NCI-H1105 (cell line): Measurements from ENCODE around the gene ANKIB1.
"Not testable (repeated sequence)": the region's sequence is repeated elsewhere in the genome, so short reads cannot be mapped to it uniquely, and the experiment has no call there.

Experiments used
- DNase-seq: peaks from one replicate; lab custom pipeline; 2025; lab: John Stamatoyannopoulos, UW

The ANKIB1 gene

GRCh38 chr7:92410162-92410561, 164.4 kb downstream of the ANKIB1 start:
- DNase-seq: not testable (repeated sequence)

- no peak for DNase-seq
Observed at GRCh38 chr7:92412745-92413144, 167.0 kb downstream of the ANKIB1 start.

- no peak for DNase-seq
Observed at GRCh38 chr7:92413550-92413949, 167.8 kb downstream of the ANKIB1 start.

DNA sequence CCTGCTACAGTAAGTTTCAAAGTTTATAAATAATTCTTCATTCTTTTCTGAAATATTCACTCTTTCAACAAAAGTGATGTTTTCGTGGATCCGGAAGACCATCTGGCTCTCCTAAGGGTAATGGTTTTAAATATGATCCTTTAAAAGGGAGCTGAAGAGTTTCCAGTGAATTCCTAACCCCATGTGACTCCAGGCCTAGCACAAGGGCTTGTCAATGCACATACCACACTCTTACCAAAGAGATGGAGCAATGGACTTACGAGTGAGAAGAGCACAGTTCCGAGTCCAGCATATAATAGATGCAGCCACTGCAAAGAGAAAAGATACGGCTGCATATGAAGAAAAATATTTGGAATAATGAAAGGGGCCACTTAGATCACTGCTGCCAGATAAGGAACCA, 169.5 kb downstream of the ANKIB1 start:
- DNase-seq: no peak

- no peak for DNase-seq
Observed at GRCh38 chr7:92417913-92418312, 172.1 kb downstream of the ANKIB1 start.

DNA sequence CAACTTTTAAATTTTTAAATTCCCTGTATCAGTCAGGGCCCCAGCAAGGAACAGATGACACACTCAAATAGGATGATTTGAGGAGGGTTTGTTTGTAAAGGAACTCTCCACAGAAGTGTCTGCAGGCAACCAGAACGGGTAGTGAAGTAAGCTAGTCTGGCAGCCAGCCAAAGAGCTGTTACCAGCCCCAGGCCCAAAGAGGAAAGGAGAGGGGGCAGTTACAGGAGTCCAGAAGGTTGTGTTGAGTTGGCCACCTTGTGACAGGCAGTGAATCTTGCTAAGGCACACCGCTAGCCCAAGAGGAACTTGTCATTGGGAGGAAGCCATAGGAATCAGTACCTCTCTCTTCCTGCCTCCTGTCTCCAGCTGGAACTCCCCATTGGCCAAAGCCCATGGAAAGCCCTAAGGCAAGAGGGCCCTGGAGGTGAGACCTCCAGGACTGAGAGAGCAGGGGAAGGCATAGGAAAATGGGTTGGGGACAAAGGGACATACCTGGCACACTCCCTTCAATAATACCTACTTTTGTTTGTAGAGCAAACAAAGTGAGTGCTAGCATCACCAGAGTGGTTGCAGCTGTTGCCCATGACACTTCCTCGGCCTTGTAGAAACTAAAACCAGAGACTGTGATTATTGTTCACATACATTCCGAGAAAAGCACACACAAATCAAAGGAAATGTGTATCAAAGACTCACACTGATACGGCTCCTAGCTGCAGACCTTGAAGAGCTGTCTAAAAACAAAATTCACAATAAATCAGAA, 176.1 kb downstream of the ANKIB1 start:
- DNase-seq: peak; percentile 30

DNA sequence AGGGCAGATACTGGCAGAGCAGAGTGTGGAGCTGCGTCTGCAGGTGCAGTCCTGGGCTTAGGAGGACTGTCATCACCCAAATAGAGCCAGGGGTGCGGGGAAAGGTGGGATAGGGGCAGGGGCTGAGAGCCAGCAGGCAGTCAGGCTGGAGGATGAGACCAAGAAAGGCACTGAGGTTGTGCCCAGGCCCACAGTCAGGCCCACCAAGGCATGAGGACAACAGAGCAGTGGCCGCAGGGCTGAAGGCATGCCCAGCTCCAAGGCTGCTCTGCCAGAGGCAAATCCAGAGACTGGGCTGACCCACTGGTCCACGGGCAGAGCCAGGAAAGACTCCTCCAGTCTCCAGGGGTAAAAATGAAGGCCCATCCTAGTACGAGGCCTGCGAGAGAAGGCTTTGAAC, 177.2 kb downstream of the ANKIB1 start:
- no peak for DNase-seq

- DNase-seq: no peak
Observed at GRCh38 chr7:92423710-92424131, 177.9 kb downstream of the ANKIB1 start.

- DNase-seq: no peak
Observed at GRCh38 chr7:92425311-92425947, 179.7 kb downstream of the ANKIB1 start.

GRCh38 chr7:92427193-92427592, 181.4 kb downstream of the ANKIB1 start:
- DNase-seq: no peak

GRCh38 chr7:92432299-92432946, 186.6 kb downstream of the ANKIB1 start:
- no peak for DNase-seq

- DNase-seq: no peak
Observed at GRCh38 chr7:92433019-92433418, 187.2 kb downstream of the ANKIB1 start.

DNA sequence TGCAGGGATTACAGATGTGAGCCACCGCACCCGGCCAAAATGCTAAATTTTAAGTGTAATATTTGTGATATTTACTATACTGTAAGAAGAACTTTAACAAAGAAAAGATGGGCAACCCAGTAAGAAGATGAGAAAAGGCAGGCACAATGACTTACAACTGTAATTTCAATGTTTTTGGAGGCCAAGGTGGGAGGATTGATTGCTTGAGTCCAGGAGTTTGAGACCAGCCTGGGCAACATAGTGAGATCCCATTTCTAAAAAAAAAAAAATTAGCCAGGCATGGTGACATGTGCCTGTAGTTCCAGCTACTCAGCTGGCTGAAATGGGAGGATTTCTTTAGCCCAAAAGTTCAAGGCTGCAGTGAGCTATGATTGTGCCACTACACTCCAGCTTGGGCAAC, 189.8 kb downstream of the ANKIB1 start:
- DNase-seq: no peak

DNA sequence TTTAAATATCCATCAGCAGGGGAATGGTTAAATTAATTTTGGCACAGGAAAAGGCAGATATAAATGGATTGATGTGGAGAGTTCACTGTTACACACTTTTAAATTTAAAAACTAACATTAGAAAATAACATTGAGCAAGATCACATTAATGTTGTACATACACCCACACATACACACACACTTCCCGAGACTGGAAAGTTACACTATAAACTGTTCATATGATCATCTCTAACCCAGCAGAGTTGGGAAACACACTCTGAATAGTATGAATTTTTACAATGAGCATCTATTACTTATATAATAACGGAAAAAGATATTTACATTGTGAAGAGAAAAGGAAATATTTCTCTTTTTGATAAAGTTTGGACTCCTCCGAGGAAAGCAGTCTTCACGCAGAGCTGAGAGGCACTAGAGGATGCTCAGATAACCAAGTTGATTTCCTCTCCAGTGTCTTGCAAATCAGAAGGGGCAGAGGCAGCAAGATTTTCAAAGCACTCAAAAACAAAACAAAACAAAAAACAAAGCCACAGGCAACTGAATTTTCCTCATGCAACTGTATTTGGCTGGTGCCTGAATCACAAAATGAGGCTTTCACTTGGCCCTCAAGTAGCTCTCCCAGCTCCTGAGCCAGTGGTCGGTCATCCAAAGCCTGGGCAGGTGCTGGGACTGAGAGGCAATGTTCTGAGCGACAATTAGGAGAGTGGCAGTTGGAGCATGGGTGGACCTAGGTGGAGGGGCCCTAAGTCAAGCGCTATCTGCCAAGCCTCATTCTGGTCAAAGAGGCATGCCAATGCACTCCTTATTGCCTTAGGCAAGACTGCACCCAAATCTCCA, 191.1 kb downstream of the ANKIB1 start:
- DNase-seq: no peak

- no peak for DNase-seq
Observed at GRCh38 chr7:92437956-92438491, 192.2 kb downstream of the ANKIB1 start.

- DNase-seq: not testable (repeated sequence)
Observed at GRCh38 chr7:92442720-92443119, 196.9 kb downstream of the ANKIB1 start.

DNA sequence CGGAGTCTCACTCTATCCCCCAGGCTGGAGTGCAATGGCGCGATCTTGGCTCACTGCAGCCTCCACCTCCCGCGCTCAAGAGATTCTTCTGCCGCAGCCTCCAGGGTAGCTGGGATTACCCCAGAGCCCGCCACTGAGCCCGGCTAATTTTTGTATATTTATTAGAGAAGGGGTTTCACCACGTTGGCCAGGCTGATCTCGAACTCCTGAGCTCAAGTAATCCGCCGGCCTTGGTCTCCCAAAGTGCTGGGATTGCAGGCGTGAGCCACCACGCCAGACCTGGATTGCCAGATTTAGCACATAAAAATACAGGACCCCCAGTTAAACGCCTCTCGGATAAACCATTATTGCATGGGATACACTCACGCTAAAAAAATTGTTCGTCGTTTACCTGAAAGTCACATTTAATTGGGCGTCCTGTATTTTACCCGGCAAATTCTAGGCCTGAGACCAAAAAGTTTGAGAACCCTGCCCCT, 201.1 kb downstream of the ANKIB1 start:
- no peak for DNase-seq

DNA sequence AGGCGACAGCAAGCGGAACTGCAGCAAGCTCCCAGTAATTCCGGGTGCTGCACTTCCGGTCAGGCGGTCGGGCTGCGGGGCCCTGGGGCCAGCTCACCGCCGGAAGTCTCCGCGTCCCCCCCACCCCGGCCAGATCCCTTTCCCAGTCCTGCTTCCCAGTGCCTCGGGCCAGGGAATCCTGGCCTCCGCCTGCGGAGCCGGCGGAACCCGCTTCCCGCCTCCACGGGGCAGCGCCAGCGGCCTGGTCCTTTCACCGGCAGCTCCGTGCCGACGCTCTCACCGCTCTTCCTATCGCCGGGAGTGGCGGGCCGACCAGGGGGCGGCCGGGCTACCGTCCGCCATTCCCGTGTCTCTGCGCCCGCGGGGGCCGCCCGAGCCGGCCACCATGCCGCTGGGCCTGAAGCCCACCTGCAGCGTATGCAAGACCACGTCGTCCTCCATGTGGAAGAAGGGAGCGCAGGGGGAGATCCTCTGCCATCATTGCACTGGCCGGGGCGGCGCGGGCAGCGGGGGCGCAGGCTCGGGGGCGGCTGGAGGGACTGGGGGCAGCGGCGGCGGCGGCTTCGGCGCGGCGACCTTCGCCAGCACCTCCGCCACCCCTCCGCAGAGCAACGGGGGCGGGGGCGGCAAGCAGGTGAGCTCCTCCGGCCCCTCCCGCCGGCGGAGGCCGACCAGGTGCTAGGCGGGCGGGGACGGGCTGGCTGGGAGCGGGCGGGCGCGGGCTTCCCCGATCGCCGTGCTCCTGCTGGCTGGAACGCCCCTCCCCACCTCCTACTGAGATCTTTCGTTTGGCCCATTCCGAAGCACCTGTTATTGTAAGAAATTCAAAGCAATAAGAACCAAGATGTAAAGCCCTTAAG, 201.8 kb downstream of the ANKIB1 start, which contains the start of gene GATAD1:
Gene GATAD1, plus strand, starts transcription at position 138 of the 860 bp plus-strand sequence. Its CDS starts 248 bp downstream, at position 386.
- peak; percentile 91 for DNase-seq

- peak; percentile 48 for DNase-seq
Observed at GRCh38 chr7:92448205-92448747, 202.5 kb downstream of the ANKIB1 start.
